ENCODE results near the gene TTC3. TPM values are rescaled to one million over a fixed set of nuclear protein-coding genes. Genes with fewer than 3 reads are reported as not detected.
"Not testable (repeated sequence)": the region's sequence is repeated elsewhere in the genome, so short reads cannot be mapped to it uniquely, and the experiment has no call there.

TTC3 gene
- total RNA-seq, 1 donor from 2014 or later = 203 TPM

DNA sequence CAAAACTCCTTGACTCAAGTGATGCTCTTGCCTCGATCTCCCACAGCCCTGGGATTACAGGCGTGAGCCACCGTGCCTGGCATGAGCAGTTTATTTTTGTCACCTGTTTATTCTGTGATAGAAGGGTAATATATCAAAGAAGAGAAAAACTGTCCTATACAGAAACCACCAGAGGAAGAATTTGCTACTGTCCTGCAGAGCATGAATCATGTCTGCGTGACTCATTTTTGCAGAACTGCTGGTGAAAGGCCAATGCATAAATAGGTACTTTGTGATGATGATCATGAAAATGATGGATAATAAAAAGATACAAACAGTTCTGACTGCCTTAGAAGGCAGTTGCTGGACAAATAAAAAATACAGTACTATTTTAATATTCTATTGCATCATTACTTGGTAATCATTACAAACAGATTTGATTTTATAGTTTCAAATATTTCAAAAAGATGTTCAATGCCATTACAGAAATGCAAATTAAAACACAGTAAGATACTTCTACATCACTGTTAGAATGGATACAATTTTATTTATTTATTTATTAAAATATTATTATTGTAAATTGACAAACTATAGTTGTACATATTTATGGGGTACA lies 40.1 kb upstream of the TTC3 start:
- H3K4me1 Mint-ChIP-seq (ENCODE audit: unreplicated experiment) = peaks cover 4% of the 10 kb centered on the region
- no peaks in the 10 kb centered on the region for H3K27me3 Mint-ChIP-seq
- H3K36me3 Mint-ChIP-seq = no peaks in the 10 kb centered on the region
- H3K4me3 Mint-ChIP-seq = no peak overlapping the region
- H3K27ac Mint-ChIP-seq = no peak overlapping the region
- DNase-seq (ENCODE audit: extremely low spot score, unreplicated experiment) = no peak
- TF ChIP-seq, protein P1, sequence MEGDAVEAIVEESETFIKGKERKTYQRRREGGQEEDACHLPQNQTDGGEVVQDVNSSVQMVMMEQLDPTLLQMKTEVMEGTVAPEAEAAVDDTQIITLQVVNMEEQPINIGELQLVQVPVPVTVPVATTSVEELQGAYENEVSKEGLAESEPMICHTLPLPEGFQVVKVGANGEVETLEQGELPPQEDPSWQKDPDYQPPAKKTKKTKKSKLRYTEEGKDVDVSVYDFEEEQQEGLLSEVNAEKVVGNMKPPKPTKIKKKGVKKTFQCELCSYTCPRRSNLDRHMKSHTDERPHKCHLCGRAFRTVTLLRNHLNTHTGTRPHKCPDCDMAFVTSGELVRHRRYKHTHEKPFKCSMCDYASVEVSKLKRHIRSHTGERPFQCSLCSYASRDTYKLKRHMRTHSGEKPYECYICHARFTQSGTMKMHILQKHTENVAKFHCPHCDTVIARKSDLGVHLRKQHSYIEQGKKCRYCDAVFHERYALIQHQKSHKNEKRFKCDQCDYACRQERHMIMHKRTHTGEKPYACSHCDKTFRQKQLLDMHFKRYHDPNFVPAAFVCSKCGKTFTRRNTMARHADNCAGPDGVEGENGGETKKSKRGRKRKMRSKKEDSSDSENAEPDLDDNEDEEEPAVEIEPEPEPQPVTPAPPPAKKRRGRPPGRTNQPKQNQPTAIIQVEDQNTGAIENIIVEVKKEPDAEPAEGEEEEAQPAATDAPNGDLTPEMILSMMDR (conservative IDR thresholded peaks at IDR 0.05) = no peak
- H3K9me3 Mint-ChIP-seq = no peaks in the 10 kb centered on the region

DNA sequence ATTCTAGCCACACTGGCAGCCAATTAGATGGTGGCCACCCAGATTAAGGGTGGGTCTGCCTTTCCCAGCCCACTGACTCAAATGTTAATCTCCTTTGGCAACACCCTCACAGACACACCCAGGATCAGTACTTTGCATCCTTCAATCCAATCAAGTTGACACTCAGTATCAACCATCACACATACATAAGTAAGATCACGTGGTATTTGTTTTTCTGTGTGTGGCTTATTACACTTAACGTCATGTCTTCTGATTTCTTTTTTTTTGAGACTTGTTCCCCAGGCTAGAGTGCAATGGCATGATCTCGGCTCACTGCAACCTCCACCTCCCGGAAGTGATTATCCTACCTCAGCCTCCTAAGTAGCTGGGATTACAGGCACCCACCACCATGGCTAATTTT lies 38.7 kb upstream of the TTC3 start:
- H3K27me3 Mint-ChIP-seq; H3K4me1 Mint-ChIP-seq (ENCODE audit: unreplicated experiment); DNase-seq (ENCODE audit: extremely low spot score, unreplicated experiment); H3K36me3 Mint-ChIP-seq; H3K27ac Mint-ChIP-seq; H3K4me3 Mint-ChIP-seq; H3K9me3 Mint-ChIP-seq: not testable (repeated sequence)

DNA sequence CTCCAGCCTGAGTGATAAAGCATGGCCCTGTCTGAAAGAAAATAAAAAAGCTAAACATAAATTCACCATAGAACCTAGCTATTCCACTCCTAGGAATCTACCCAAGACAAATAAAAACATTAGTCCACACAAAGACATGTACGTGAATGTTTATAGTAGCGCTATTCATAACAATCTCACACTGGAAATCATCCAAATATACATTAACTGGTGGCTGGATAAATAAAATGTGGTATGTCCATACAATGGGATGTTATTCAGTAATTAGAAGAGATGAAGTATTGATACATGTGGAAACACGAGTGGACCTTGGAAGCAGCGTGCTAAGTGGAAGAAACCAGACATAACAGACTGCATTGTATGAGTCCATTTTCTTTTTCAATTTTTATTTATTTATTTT lies 36.9 kb upstream of the TTC3 start:
- H3K27me3 Mint-ChIP-seq = no peaks in the 10 kb centered on the region
- H3K9me3 Mint-ChIP-seq = no peaks in the 10 kb centered on the region

GRCh38 chr21:37039411-37040075 lies 33.5 kb upstream of the TTC3 start:
- H3K27me3 Mint-ChIP-seq = no peaks in the 10 kb centered on the region
- no peak overlapping the region for H3K4me3 Mint-ChIP-seq

More for the DNA sequence above, 36.9 kb upstream of the TTC3 start:
- H3K4me1 Mint-ChIP-seq (ENCODE audit: unreplicated experiment) = no peaks in the 10 kb centered on the region
- H3K4me3 Mint-ChIP-seq = no peak overlapping the region
- H3K36me3 Mint-ChIP-seq = no peaks in the 10 kb centered on the region
- DNase-seq (ENCODE audit: extremely low spot score, unreplicated experiment) = no peak
- TF ChIP-seq, protein P1 (conservative IDR thresholded peaks at IDR 0.05) = no peak
- no peak overlapping the region for H3K27ac Mint-ChIP-seq

GRCh38 chr21:37040212-37040611 lies 32.8 kb upstream of the TTC3 start:
- no peak overlapping the region for H3K4me3 Mint-ChIP-seq
- no peaks in the 10 kb centered on the region for H3K27me3 Mint-ChIP-seq
- no peak for DNase-seq (ENCODE audit: extremely low spot score, unreplicated experiment)
- TF ChIP-seq, protein P1 (conservative IDR thresholded peaks at IDR 0.05) = no peak
- H3K27ac Mint-ChIP-seq = no peak overlapping the region
- H3K36me3 Mint-ChIP-seq = no peaks in the 10 kb centered on the region
- H3K4me1 Mint-ChIP-seq (ENCODE audit: unreplicated experiment) = no peaks in the 10 kb centered on the region
- no peaks in the 10 kb centered on the region for H3K9me3 Mint-ChIP-seq

More at GRCh38 chr21:37039411-37040075, 33.5 kb upstream of the TTC3 start:
- Mint-ChIP-seq H3K27ac (no peak overlapping the region), H3K36me3 (no peaks in the 10 kb centered on the region), H3K4me1 (ENCODE audit: unreplicated experiment) (no peaks in the 10 kb centered on the region), H3K9me3 (no peaks in the 10 kb centered on the region)
- DNase-seq (ENCODE audit: extremely low spot score, unreplicated experiment) = no peak
- TF ChIP-seq, protein P1 (conservative IDR thresholded peaks at IDR 0.05) = no peak

DNA sequence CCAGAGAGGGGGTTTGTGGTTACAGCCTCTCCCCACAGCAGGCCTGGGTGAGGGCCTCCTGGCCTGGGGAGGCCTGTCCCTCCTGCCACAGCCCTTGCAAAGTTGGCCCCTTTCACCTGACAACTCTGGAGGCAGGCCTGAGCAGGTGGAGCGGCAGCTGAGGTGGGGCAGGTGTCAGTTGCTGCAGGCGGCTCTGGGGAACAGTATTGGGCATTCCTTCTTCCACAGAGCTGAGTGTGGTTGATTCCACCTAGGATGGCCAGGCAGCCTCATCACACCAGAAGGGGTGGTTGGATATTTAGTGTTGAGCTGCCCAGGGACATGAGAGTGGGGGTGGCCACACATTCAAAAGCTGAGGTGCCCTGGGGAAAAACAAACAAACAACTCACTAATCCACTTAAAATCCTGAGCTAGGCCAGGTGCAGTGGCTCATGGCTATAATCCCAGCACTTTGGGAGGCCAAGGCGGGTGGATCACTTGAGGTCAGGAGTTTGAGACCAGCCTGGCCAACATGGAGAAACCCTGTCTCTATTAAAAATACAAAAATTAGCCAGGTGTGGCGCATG lies 31.3 kb upstream of the TTC3 start:
- TF ChIP-seq, protein P1 (conservative IDR thresholded peaks at IDR 0.05) = no peak
- Mint-ChIP-seq H3K27me3 (no peaks in the 10 kb centered on the region), H3K9me3 (no peaks in the 10 kb centered on the region), H3K36me3 (no peaks in the 10 kb centered on the region), H3K4me1 (ENCODE audit: unreplicated experiment) (no peaks in the 10 kb centered on the region), H3K27ac (no peak overlapping the region), H3K4me3 (no peak overlapping the region)
- DNase-seq (ENCODE audit: extremely low spot score, unreplicated experiment) = no peak

Measured in type B pancreatic cell (in vitro differentiated cells).